Heart right ventricle (tissue), 16 donors: ENCODE data around the gene TRIM62. TPM values are rescaled to one million over a fixed set of nuclear protein-coding genes. Genes with fewer than 3 reads are reported as not detected.
A peak's percentile ranks its signal among the peaks of the same experiment; 100 is the strongest.

Experiments used
- ATAC-seq, 8 donors: fragments of 200-7000 bp; cut with Tn5 transposase; one replicate each; pipeline ENCODE4 v1.9.1; 2020; ENCODE audit warnings: mild to moderate bottlenecking in 8 of 8, moderate library complexity in 8 of 8, moderate number of reproducible peaks in 1 of 8
- DNase-seq, 2 donors: peaks; one replicate each; pipeline ENCODE4 v3.0.0-alpha.2; 2020
- H3K27ac ChIP-seq, 10 donors: fragments of 200-600 bp; sonication (generic) in 2 of 10; one replicate each; pipeline versions ENCODE4 v1.5.0 to v1.8.0; 2020 to 2022; ENCODE audit warnings: mild to moderate bottlenecking in 3 of 10
- H3K27me3 ChIP-seq, 7 donors: fragments of 200-600 bp; one replicate each; pipeline ENCODE4 v1.8.0; 2021 to 2022; ENCODE audit warnings: mild to moderate bottlenecking in 2 of 7
- H3K36me3 ChIP-seq, 9 donors: fragments of 200-600 bp; sonication (generic) in 1 of 9; one replicate each; pipeline versions ENCODE4 v1.5.0 to v1.8.0; 2020 to 2022; ENCODE audit warnings: mild to moderate bottlenecking in 2 of 9
- H3K4me1 ChIP-seq, 9 donors: fragments of 200-600 bp; sonication (generic) in 1 of 9; one replicate each; pipeline versions ENCODE4 v1.5.0 to v1.8.0; 2020 to 2022; ENCODE audit warnings: mild to moderate bottlenecking in 4 of 9
- H3K4me3 ChIP-seq, 10 donors: fragments of 200-600 bp; sonication (generic) in 2 of 10; one replicate each; pipeline versions ENCODE4 v1.5.0 to v1.8.0; 2020 to 2022; ENCODE audit warnings: mild to moderate bottlenecking in 7 of 10, moderate library complexity in 2 of 10
- H3K9me3 ChIP-seq, 11 donors: fragments of 200-600 bp in 10 of 11; sonication (generic) in 2 of 11; one replicate each; pipeline versions ENCODE4 v1.5.0 to v1.8.0; 2013 to 2022; ENCODE audit warnings: mild to moderate bottlenecking in 2 of 11, control low read depth in 1 of 11, moderate library complexity in 1 of 11
- CTCF ChIP-seq, 9 donors: fragments of 200-600 bp; sonication (generic) in 2 of 9; IDR thresholded peaks; one replicate each; pipeline versions ENCODE4 v1.5.0 to v1.8.0; 2021 to 2022; ENCODE audit warnings: antibody characterized with exemption in 9 of 9, mild to moderate bottlenecking in 5 of 9, moderate library complexity in 1 of 9
- WGBS, 2 donors: extraction: QIAGEN DNeasy Blood & Tissue Kit; methylation state at CpG; one replicate each; pipeline ENCODE4 v1.1.7; 2013; ENCODE audit warnings: inconsistent platforms in 1 of 2; 5-methylcytosine and 5-hydroxymethylcytosine counted together
- intact Hi-C, 10 donors: fragments of 100-400 bp; cut with DNase I; formaldehyde crosslinking; loops; one replicate each; pipeline versions ENCODE4 v1.11.1 to v1.14.2; 2022
- polyA plus RNA-seq, 2 donors: library from polyadenylated mRNA; stranded (reverse); fragments of 200-250 nt; gene quantifications; one replicate each; pipeline ENCODE4 v1.2.3, GENCODE V29; 2013
- total RNA-seq, 10 donors: library from RNA; stranded (reverse); fragmentation: NEBNext Ultra II Directional in 3 of 10; extraction: Animal tissue kit (Norgen Biotek cat#: 25700) in 3 of 10; gene quantifications; one replicate each; pipeline versions ENCODE4 v1.2.1 to v1.2.4, GENCODE V29; 2021 to 2023
- donor health status: Arrhythmogenic right ventricular cardiomyopathy.
- donor health status: ischemic (EF 13 %, LVEDD 7.1; RV severe dilation, severe dysfunction).
- donor health status: healthy with polysubstance abuse.
- donor health status: DM: no; HTN: yes; CAD: no.
- donor health status: DM: no; HTN: no; CAD: no.
- donor health status: ischemic (EF 25% LVEDD 6.9; RV normal size, moderate dysfunction).
- donor health status: ischemic (EF 25% LVEDD 5.7; RV mildly dilated, moderate dysfunction).
- donor health status: healthy.
- donor health status: DM: yes; HTN: yes; CAD: no.
- donor health status: Ischemic cardiomyopathy.
- donor health status: ischemic (EF 35%, LVEDD 5.7; RV mildly dilated, moderate dysfunction).
- donor health status: nonischemic (EF 11% LVEDD 7.7; RV severe dilation, severe dysfunction).
- donor health status: DM: yes; HTN: yes; CAD: no.
- donor health status: PGD.
- donor health status: ischemic (EF 29% LVEDD 5.4; RV normal size, mild dysfunction).
- donor health status: nonischemic (EF 23%, LVEDD 6.1; RV moderate dilation, normal function).

The TRIM62 gene
- total and polyA plus RNA-seq, 12 donors = 2.0 to 3.7 (median 2.6) TPM

GRCh38 chr1:33224166-33224707 is 42.4 kb upstream of the TRIM62 start:
- no peak for TF ChIP-seq CTCF (IDR thresholded peaks at IDR 0.05)
- H3K4me3 ChIP-seq = no peak overlapping the region
- no peak overlapping the region for H3K27ac ChIP-seq
- H3K9me3 ChIP-seq = peaks cover 0 to 27% (median 11%) of the 10 kb centered on the region in 11 donors
- H3K36me3 ChIP-seq = no peaks in the 10 kb centered on the region
- ATAC-seq = no peak
- no peaks in the 10 kb centered on the region for H3K27me3 ChIP-seq
- 78 to 82% methylated on average over 2 of the region's 2 CpGs for WGBS, 2 donors
- DNase-seq = no peak
- H3K4me1 ChIP-seq = peaks cover 0 to 35% (median 7%) of the 10 kb centered on the region in 9 donors
- intact Hi-C loops = loop anchor here in 9 of 10 donors (5.0 to 10.0 kb wide), 11 partner anchors 68 to 391 kb away; partner anchors contain the start of gene ZSCAN20 (in 1 of the 9)

- Histone ChIP-seq H3K36me3 (no peaks in the 10 kb centered on the region), H3K9me3 (peaks cover 0 to 27% (median 11%) of the 10 kb centered on the region in 11 donors), H3K4me3 (no peak overlapping the region), H3K4me1 (peaks cover 0 to 25% (median 6%) of the 10 kb centered on the region in 9 donors), H3K27me3 (no peaks in the 10 kb centered on the region), H3K27ac (no peak overlapping the region)
- no peak for TF ChIP-seq CTCF (IDR thresholded peaks at IDR 0.05)
- 89 to 90% methylated on average over 1 of the region's 1 CpG for WGBS, 2 donors
- ATAC-seq = no peak
- intact Hi-C loops = loop anchor here in 9 of 10 donors (5.0 to 10.0 kb wide), 11 partner anchors 70 to 392 kb away; partner anchors contain the start of gene ZSCAN20 (in 1 of the 9)
- no peak for DNase-seq
Observed at GRCh38 chr1:33222381-33222780, 40.5 kb upstream of the TRIM62 start.

GRCh38 chr1:33221385-33221758 is 39.5 kb upstream of the TRIM62 start:
- no peak for DNase-seq
- ATAC-seq = no peak
- H3K27me3 ChIP-seq = no peaks in the 10 kb centered on the region
- intact Hi-C loops = loop anchor here in 9 of 10 donors (5.0 to 10.0 kb wide), 11 partner anchors 71 to 393 kb away; partner anchors contain the start of gene ZSCAN20 (in 1 of the 9)
- WGBS, 2 donors = 65 to 70% methylated on average over 2 of the region's 2 CpGs
- no peak overlapping the region for H3K4me3 ChIP-seq
- H3K9me3 ChIP-seq = peaks cover 0 to 27% (median 11%) of the 10 kb centered on the region in 11 donors
- peaks cover 0 to 25% (median 6%) of the 10 kb centered on the region in 9 donors for H3K4me1 ChIP-seq
- H3K27ac ChIP-seq = no peak overlapping the region
- TF ChIP-seq CTCF (IDR thresholded peaks at IDR 0.05) = no peak
- no peaks in the 10 kb centered on the region for H3K36me3 ChIP-seq

- ATAC-seq (peak in 1 of 8 donors; percentile 38), DNase-seq (no peak)
- Histone ChIP-seq H3K27ac (no peak overlapping the region), H3K4me1 (peaks cover 0 to 25% (median 6%) of the 10 kb centered on the region in 9 donors), H3K9me3 (peaks cover 0 to 27% (median 11%) of the 10 kb centered on the region in 11 donors), H3K27me3 (no peaks in the 10 kb centered on the region), H3K4me3 (no peak overlapping the region), H3K36me3 (no peaks in the 10 kb centered on the region)
- 58 to 62% methylated on average over 12 of the region's 12 CpGs for WGBS, 2 donors
- no peak for TF ChIP-seq CTCF (IDR thresholded peaks at IDR 0.05)
- intact Hi-C loops = loop anchor here in 9 of 10 donors (5.0 to 10.0 kb wide), 11 partner anchors 71 to 394 kb away; partner anchors contain the start of gene ZSCAN20 (in 1 of the 9)
Observed at GRCh38 chr1:33220676-33221384, 39.0 kb upstream of the TRIM62 start.
